ENCODE measurements around the gene USP40. TPM values are rescaled to one million over a fixed set of nuclear protein-coding genes. Genes with fewer than 3 reads are reported as not detected.

The USP40 gene
- total RNA-seq, 1 experiment from 2014 or later = 28.0 TPM

DNA sequence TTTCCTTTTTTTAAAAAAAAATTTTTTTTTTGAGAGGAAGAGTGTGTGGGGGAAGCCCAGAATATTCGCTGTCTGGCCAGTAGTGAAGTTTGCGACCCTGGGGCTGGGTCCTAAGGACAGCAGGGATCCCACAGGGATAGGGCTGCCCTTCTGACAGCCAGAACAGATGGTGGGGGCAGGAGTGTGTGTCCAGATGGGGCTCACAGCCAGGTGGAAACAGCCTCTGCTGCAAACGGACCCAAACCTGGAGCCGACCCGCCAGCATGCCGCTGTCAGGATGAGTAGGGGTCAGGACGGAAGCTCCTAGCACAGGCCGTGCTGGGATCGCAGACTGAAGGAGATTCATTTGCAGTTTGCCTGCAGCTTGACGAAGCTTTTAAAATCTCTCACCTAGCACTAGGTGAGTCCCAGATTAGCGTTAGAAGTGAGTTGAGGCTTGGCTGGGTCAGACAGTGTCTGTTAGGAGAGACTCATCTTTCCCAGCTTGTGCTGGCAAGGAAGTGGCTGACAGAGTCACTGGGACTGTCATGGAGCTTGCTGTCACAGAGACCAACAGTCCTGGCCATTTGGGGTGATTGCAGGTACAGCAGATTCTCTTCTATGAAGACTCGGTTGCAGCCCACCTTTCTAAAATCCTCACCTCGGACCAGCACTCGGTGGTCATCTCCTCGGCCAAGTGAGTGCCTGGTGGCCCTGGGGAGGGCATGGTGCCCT is 118.9 kb downstream of the USP40 start:
- no peak for DNase-seq (ENCODE audit: low read depth)

DNA sequence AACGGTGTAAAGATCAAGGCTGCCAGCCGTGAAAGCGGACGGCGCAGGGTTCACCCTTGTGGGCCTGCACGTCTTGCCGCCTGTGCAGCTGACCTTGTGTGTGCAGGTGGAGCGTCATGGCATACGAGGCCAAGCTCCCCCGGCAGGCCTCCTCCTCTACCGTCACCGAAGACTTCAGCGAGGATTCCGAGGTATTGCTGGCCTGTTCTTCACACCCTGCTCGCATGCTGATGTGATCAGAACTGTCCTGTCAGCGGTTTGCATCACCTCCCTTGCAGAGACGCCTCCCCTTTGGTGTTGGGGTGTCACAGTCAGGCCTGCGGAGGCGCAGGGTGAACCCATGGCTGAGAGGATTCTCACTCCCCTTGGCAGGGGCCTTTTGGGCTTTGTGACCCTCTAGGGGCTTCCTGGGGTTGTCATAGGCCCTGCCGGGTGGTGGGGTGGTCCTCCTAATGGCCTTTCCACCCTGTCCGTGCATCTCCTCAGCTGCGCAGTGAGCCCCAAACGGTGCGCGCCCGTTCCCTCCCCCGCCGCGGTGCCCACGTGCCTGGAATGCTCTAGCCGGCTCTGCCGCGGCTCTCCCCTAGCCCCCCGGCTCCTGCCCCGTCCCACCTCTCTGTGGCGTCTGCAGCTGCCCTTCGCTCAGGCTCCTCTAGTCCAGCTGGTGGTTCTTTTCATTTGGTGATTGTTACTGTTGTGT is 119.8 kb downstream of the USP40 start:
- DNase-seq (ENCODE audit: low read depth) = no peak

DNA sequence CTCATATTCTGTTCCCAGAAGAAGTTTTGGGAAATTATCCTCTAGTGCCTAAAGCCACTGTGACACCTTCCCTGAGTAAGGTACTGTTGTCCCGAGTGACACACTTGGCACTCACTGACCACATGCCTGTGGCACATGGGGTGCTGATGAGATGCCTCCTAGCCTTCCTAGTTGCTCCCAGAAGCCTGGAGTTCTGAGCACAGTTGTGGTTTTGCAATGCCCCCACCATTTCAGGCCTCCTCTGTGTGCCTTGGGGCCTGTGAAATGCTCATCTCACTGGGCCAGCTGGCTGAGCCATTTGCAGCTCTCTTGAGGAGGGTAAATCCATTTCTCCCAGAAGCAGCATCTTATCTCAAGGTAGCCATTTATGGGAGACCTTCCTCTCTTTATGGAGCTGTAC is 120.5 kb downstream of the USP40 start:
- DNase-seq (ENCODE audit: low read depth) = no peak

DNA sequence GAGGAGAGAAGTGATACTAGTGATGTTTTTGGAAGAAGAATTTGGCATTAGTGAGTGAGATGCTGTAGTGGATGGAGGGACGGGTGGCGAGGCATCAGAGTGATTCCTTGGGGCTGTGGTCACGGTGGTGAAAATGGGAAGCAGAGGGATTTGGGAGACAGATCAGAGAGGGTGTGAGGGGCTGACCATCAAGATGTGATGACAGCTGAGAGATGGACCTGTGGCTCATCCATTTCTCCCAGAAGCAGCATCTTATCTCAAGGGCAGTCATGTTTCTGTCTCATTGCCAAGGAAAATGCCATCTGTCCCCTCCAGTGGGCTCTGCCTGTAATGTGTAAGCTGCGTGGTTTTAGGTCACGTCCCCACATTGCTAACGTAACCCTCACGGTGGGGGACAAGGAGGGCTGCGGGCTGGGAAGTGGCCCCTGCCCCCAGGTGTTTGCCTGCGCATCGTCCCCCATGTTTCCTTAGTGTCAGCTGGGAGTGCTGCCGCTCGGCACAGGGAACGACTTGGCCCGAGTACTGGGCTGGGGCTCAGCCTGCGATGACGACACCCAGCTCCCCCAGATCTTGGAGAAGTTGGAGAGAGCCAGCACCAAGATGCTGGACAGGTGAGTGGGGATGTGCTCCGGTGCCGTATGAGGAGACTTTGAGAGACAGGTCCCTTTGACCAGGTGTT is 121.3 kb downstream of the USP40 start:
- no peak for DNase-seq (ENCODE audit: low read depth)

DNA sequence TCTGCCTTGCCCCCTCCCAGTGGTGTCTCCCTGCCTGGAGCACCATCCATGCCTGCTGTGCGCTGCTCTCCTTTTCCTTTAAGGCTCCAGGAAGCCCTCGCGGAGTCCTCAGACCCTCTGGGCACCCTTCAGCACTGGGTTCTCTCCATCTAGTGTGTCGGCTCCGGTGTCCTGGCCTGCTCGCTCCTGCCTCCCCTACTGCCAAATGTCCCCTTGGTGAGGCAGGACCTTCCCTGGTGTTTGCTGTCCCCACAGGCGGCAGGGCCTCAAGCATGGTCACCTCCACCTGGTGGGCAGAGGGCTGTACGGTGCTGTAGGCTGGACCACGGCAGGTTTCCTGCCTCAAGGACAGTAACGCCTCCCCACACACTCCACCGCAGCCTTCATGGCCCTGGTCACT is 122.1 kb downstream of the USP40 start:
- no peak for DNase-seq (ENCODE audit: low read depth)

DNA sequence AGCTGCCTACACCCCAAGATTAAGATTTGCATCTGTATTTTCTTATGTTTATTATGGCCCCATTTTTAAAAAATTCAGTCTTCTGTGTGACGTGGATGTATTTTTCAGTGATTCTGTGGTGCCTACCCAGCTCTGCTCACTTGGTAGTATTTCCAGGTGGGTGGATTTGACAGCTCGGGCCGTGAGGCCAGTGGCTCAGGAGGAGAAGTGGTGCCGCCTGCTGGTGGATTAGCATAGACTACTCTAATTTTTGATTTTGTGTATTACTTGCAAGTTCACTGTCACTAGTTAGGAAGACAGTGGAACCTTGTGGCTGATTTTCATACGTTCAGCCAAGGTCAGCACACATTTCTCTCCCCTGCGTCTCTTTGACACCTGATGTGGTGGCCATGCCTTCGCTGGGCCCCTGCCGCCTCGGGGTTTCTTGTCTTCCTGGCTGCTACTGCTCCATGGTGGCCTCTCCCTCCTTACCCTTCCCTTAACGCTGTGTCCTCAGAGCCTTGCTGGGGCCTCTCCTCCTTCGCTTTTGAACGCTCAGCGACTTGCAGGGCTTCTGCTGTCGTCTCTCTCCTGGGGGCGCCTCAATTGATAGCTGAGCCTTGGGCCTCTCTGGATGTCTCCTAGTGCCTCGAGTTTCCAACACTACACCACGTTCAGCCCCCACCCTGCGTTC is 122.9 kb downstream of the USP40 start:
- peak; percentile 74 for DNase-seq (ENCODE audit: low read depth)

DNA sequence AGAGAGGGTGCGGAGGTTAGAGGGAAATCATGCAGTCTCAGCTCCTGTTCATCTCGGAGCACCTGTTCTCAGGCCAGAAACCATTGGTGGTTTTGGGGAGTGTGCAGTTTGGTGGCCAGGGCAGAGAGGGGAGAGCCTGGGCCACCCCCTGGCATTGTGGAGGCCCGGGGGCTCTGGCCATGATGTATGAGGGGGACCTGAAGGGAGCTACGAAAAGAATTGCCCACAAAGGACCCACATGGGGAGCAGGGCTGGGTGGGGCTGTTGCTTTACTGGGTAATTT is 124.6 kb downstream of the USP40 start:
- DNase-seq (ENCODE audit: low read depth) = no peak

DNA sequence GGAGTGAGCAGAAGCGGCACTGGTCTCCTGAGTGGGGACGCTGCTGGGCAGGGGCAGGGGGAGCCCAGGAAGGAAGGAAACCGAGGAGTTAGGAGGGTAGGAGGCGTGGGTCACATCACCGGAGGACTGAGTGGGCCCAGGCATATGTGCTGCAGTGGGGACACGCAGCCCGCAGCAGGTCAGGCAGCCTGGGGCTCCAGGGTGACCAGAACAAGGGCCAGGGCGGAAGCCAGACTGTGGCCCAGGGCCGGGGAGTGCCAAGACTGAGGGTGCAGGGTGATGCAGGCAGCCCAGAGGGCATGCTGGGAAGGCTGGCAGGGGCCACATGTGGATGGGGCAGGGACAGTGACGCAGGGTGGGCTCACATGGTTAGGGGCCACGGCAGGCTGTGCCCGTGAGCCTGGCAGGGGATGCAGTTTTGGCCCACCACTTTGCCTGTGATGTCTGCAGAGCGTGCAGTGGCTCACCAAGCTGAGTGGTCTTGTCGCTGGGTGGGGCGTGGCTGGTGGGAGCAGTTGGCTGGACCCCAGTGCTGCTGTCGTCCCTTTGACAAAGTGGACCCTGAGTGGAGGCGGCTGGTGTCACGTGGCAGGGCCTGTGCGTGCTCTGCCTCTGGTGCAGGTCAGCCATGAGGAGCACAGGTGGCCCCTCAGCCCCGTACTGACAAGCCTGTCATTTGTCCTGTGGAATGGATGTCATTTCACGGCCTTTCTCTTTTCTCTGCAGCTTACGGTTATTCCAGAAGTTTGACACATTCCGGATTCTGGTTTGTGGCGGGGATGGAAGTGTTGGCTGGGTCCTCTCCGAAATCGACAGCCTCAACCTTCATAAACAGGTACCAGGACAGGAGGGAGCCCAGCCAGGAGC is 125.2 kb downstream of the USP40 start:
- no peak for DNase-seq (ENCODE audit: low read depth)

DNA sequence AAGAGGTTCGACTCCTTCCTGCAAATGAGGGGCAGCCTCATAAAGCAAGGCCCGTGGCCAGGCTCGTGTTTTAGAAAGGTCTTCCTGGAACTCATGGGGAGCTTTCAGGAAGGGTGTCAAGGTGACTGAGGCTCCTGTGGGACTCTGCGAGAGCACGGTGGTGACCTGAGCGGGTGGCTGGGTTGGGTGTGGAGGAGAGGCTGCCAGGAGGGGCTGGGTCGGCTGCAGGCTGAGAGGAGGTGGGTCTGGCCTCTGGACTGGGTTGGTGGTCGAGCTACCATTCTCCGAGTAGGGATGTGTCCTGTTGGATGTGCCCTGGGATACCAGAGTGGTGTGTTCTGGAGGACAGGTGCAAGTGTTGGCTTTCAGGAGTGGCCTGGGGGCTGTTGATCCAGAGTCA is 125.9 kb downstream of the USP40 start:
- no peak for DNase-seq (ENCODE audit: low read depth)

DNA sequence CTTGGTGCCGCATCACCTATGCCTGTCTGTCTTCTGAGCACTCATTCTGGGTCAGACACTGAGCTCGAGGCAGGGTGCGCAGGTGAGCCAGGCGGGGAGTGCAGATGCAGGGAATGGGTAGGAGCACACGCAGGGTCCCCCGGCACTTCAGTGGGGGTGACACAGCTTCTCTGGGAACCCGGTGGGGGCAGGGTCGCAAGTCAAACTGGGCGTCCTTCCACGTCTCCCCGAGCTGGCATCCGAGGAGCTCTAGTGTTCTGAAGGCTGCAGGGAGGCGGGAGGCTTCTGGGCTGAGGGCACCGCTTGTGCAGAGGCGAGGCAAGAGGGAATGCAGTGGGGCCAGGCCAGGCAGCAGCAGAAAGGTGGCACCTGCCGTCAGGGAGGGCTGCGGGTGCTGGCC is 126.3 kb downstream of the USP40 start:
- no peak for DNase-seq (ENCODE audit: low read depth)

DNA sequence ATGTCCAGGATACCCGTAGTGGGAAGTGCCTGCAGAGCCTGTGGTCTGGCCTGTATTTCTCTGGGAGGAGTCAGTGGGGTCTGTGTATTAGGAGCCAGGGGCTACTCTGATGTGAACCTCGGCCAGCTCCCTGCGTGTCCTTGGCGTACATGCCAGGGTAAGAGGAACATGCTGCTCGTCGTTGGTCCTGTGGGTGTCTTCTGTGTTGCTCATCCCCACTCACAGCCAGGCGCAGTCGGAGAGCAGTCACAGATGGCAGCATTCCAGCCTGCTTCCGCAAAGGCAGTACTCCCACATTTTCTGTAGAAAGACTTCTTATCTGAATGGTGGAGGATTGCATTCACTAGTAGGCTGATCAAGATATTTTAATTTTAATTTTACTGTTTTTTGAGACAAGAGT is 127.4 kb downstream of the USP40 start:
- no peak for DNase-seq (ENCODE audit: low read depth)

DNA sequence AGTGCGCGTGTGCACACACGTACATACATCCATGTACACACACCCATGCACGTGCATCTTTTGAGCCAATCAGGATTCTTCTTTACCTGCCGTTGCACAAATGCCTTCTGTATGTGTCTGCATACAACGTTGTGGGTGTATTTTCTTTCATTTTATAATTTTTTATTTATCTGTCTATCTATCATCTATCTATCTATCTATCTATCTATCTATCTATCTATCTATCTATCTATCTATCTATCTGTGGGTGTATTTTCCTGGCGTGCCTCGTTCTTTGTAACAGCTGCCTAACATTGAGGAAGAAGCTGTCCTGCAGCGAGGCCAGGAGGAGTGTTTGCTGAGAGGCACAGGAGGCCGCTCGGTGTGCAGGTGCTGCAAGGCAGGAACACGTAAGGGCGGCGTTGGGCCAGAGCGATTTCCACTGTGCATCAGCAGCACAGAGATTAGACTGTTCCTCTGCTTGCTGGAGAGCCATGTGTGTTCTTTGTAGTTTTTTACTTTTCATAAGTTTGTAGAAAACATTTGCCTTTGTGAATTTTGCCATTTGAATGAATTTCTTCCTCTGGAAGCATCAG is 127.9 kb downstream of the USP40 start:
- no peak for DNase-seq (ENCODE audit: low read depth)

DNA sequence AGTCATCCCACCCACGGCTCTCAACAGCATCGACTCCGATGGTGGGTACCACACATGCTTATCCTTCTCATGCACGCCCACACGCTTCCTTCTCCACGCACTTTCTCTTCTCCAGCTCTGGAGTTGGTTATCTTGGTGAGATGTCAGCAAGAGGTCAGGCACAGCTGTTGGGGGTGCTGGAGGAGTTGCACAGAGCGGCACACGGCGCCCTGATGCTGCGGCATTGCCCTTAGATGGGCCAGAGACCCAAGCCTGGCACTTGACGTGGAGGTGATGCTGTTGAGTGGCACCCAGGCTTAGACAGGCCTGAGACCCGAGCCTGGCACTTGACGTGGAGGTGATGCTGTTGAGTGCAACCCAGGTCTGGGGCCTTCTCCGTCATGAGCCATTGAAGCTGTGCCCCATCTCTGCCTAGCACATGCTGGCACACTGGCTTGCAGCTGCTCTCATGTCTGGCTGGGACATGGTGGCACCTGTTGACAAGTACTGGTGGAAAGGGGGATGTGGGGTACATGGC is 129.1 kb downstream of the USP40 start:
- DNase-seq (ENCODE audit: low read depth) = no peak

DNA sequence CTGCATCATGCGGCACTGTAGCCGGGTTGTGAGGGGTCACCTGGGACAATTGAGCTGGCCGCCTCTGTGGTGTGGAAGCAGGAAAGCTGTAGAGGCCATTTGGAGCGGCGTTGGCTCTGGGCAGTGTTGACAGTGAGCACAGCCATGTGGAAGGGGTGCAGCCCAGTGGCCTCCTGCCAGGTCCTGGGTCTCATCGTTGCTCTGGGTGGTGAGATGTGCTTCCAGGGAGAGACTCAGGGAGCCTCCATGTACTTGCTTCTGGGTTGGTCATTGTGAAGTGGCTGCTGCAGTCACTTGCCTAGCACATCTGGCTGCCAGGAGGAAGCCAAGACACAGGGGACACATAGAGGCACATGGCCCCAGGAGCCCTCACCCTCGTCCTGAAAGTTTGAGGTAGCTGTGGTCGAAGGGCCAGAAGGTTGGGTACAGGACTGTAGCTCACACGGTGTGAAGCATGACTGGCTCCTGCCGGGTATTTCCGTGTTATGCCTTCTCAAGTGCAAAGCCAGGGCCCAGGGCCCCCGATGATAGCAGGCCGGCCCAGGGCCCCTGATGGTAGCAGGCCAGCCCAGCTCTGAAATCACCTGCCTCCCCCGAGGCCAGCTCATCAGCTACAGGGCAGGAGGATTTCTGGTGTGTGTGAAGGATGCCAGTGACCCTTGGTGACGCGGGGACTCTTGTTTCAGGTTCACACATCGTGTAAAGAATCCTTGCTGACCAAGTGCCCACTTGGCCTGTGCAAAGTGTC is 129.7 kb downstream of the USP40 start:
- DNase-seq (ENCODE audit: low read depth) = no peak

DNA sequence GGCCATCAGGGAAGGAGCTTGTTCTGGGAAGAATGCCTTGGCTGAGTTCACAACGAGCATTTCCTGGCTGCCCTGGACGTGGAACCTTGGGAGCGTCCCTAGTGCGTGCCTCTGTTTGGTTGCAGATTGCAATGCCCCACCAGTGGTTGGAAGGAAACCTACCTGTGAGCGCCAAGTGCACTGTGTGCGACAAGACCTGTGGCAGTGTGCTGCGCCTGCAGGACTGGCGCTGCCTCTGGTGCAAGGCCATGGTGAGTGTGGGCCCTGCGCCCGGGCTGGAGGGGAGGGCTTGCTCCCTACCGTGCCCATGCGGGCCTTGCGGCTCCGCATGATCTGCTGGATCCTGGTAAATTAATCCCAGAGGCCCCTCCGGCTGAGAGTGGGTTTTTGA is 130.4 kb downstream of the USP40 start:
- DNase-seq (ENCODE audit: low read depth) = no peak

DNA sequence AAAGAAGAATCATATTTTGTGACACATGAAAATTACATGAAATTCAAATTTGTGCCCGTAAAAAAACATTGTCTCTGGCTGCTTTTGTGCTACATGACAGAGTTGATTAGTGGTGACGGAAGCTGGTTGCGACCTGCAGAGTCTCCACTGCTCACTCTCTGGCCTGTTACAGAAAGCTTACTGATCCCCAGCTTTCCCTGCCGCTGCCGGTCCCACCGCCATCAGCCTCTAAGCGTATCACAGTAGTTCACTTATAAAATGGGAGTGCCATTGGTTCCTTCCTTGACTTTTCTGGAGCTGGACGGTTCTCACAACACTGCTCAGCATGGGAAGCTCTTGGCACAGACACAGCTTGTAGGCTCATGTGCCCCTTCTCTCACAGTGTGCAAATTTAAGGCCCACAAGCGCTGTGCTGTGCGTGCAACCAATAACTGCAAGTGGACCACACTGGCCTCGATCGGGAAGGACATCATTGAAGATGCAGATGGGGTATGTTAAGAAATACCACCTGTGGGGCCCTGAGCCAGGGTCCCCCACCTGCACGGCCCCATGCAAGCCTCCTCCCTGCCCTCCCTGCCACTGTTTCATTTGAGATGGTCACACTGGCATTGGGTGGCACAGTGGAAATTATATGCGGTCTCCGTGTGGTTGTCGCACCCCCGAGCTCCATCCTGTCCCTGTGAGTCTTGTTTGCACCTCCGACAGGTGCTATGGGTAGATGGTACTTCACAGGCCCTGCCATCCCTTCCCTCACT is 131.0 kb downstream of the USP40 start:
- no peak for DNase-seq (ENCODE audit: low read depth)

DNA sequence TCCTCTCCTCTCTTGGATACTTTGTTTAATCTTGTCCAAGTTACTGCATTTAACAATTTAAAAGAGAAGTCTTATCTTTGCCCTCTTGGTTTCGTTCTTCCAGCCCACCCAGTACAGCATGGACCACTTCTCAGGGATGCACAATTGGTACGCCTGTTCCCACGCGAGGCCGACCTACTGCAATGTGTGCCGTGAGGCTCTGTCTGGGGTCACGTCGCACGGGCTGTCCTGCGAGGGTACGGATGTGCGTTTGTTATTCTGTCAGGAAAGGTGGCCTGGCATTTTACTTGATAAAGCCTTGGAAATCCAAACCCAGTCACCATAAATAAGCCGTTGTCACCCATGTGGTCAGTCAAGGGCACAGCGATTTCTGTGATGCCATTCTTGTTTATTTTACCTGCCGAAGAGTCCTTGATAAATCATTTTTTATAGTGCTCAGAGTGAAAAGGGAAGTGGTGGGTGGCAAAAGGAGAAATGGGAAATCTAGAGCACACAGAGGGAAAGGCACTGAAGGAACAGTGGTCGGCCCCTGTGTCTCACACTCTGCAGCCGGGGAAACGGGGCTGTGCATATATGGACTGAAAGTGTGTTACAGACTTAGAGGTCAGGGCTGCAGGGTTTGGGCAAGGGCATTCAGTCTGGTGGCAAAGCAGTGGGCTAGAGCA is 131.8 kb downstream of the USP40 start:
- no peak for DNase-seq (ENCODE audit: low read depth)

DNA sequence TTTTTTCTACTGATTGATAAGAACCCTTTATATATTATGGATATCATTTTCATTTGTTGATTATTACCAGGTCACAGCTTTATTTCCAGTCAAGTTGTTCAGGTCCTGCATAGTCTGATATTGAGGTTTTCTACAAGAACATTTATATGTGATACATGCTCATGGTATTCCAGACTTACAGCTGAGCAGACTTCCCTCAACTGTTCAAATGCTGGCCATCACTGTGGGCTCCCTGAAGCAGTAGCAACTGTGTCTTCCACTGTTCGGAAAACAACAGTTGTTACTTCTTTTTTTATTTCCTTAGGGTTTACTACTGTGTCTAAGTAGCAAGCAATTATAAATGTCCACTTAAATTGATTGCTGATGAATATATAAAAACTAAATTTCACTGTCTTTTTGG is 132.8 kb downstream of the USP40 start:
- no peak for DNase-seq (ENCODE audit: low read depth)

DNA sequence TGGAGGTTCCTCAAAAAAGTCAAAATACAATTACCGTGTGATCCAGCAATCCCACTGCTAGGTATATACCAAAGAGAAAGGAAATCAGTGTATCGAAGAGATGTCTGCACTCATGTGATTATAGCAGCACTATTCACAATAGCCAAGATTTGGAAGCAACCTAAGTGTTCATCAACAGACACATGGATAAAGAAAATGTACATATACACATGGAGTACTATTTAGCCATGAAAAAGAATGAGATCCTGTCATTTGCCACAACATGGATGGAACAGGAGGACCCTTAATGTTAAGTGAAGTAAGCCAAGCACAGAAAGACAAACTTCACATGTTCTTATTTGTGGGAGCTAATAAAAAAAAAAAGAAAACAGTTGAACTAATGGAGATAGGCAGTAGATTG is 133.6 kb downstream of the USP40 start:
- DNase-seq (ENCODE audit: low read depth) = no peak
